Neural cell (in vitro differentiated cells): ENCODE results near the gene KRTAP1-4. TPM values are rescaled to one million over a fixed set of nuclear protein-coding genes. Genes with fewer than 3 reads are reported as not detected.

Experiments
- H2AFZ ChIP-seq: fragments of 200-600, 300-800 bp; sonication (generic), shearing (Covaris generic); 2 replicates; pipeline ENCODE4 v1.6.0; 2014; ENCODE audit warnings: low read depth, mild to moderate bottlenecking, antibody characterized with exemption, low read length, moderate library complexity
- H3F3A ChIP-seq: fragments of 200-600 bp; shearing (Covaris generic); 2 replicates; pipeline ENCODE4 v1.6.1; 2016; ENCODE audit warnings: mild to moderate bottlenecking, moderate library complexity, mixed read lengths, antibody characterized with exemption, low read length; ENCODE audit not compliant: insufficient read depth, poor library complexity, severe bottlenecking
- H3K27ac ChIP-seq: fragments of 200-600, 300-800 bp; sonication (generic), shearing (Covaris generic); 2 replicates; pipeline ENCODE4 v1.5.1; 2014; ENCODE audit warnings: mild to moderate bottlenecking, low read length, moderate library complexity
- H3K27me3 ChIP-seq: fragments of 300-800, 200-600 bp; sonication (generic), shearing (Covaris generic); 2 replicates; pipeline ENCODE4 v1.6.0; 2014; ENCODE audit warnings: mild to moderate bottlenecking, low read depth, low read length, moderate library complexity; ENCODE audit not compliant: insufficient read depth
- H3K36me3 ChIP-seq: fragments of 300-800, 200-600 bp; sonication (generic), shearing (Covaris generic); 2 replicates; pipeline ENCODE4 v1.5.1; 2014; ENCODE audit warnings: mild to moderate bottlenecking, antibody characterized with exemption, low read length, moderate library complexity; ENCODE audit not compliant: insufficient read depth
- H3K4me2 ChIP-seq: fragments of 300-800, 200-600 bp; sonication (generic), shearing (Covaris generic); 2 replicates; pipeline ENCODE4 v1.6.0; 2014; ENCODE audit warnings: mild to moderate bottlenecking, low read length
- H3K4me3 ChIP-seq: fragments of 300-800, 200-600 bp; sonication (generic), shearing (Covaris generic); 2 replicates; pipeline ENCODE4 v1.5.1; 2014; ENCODE audit warnings: mild to moderate bottlenecking, low read length, moderate library complexity
- H3K79me2 ChIP-seq: fragments of 200-600 bp; shearing (Covaris generic); replicated peaks from 2 replicates; pipeline ENCODE4 v1.6.0; 2014; ENCODE audit warnings: mild to moderate bottlenecking, low read length, moderate library complexity; ENCODE audit not compliant: insufficient read depth
- H3K9ac ChIP-seq: fragments of 300-800, 200-600 bp; sonication (generic), shearing (Covaris generic); 2 replicates; pipeline ENCODE4 v1.6.1; 2016; ENCODE audit warnings: mild to moderate bottlenecking, low read length, mixed read lengths
- H3K9me2 ChIP-seq: fragments of 200-600 bp; shearing (Covaris generic); 2 replicates; pipeline ENCODE4 v1.6.1; 2016; ENCODE audit warnings: mild to moderate bottlenecking, low read length, mixed read lengths; ENCODE audit not compliant: insufficient read depth
- H3K9me3 ChIP-seq: fragments of 200-600, 300-800 bp; sonication (generic), shearing (Covaris generic); 2 replicates; pipeline ENCODE4 v1.6.1; 2016; ENCODE audit warnings: mild to moderate bottlenecking, mixed run types, low read length, moderate library complexity, mixed read lengths
- H4K20me1 ChIP-seq: fragments of 200-600 bp; shearing (Covaris generic); 2 replicates; pipeline ENCODE4 v1.6.1; 2016; ENCODE audit warnings: mild to moderate bottlenecking, mixed run types; ENCODE audit not compliant: insufficient read depth
- CTCF ChIP-seq: fragments of 450-650 bp; IDR thresholded peaks from 2 replicates; pipeline ENCODE4 v1.5.1; 2014; ENCODE audit warnings: antibody characterized with exemption, mild to moderate bottlenecking, moderate library complexity; ENCODE audit not compliant: poor library complexity, severe bottlenecking
- EP300 ChIP-seq: fragments of 450-650 bp; conservative IDR thresholded peaks from 2 replicates; pipeline ENCODE4 v1.6.1; 2014; ENCODE audit warnings: antibody characterized with exemption, mild to moderate bottlenecking, moderate library complexity; ENCODE audit not compliant: poor library complexity, severe bottlenecking
- EZH2 ChIP-seq: fragments of 200-600, 300-800 bp; shearing (Covaris generic), sonication (generic); IDR thresholded peaks from 2 replicates; pipeline ENCODE4 v1.6.1; 2014; ENCODE audit warnings: antibody characterized with exemption, low read length, borderline replicate concordance, mild to moderate bottlenecking; ENCODE audit not compliant: insufficient read depth, poor library complexity, severe bottlenecking
- MXI1 ChIP-seq: fragments of 450-650 bp; conservative IDR thresholded peaks from 2 replicates; pipeline ENCODE4 v1.6.1; 2014; ENCODE audit warnings: antibody characterized with exemption, mild to moderate bottlenecking; ENCODE audit not compliant: poor library complexity, severe bottlenecking
- POLR2AphosphoS5 ChIP-seq: IDR thresholded peaks from 2 replicates; pipeline ENCODE4 v1.6.1; 2012
- RAD21 ChIP-seq: fragments of 450-650 bp; conservative IDR thresholded peaks from 2 replicates; pipeline ENCODE4 v1.6.1; 2014; ENCODE audit warnings: antibody characterized with exemption, mild to moderate bottlenecking, moderate library complexity
- REST ChIP-seq: IDR thresholded peaks from 2 replicates; pipeline ENCODE4 v1.6.1; 2012; ENCODE audit warnings: borderline replicate concordance
- SMC3 ChIP-seq: fragments of 450-650 bp; conservative IDR thresholded peaks from 2 replicates; pipeline ENCODE4 v1.6.1; 2014; ENCODE audit warnings: antibody characterized with exemption, mild to moderate bottlenecking, moderate library complexity; ENCODE audit not compliant: poor library complexity
- TAF1 ChIP-seq: IDR thresholded peaks from 2 replicates; pipeline ENCODE4 v1.6.1; 2012; ENCODE audit warnings: low read depth
- polyA plus RNA-seq: library from polyadenylated mRNA; depleted of rRNA; stranded (reverse); fragments of >200 nt; gene quantifications from 2 replicates; pipeline ENCODE4 v1.2.3, GENCODE V29; 2014

KRTAP1-4 gene
- polyA plus RNA-seq, 1 donor from 2014 or later, result not detected

DNA sequence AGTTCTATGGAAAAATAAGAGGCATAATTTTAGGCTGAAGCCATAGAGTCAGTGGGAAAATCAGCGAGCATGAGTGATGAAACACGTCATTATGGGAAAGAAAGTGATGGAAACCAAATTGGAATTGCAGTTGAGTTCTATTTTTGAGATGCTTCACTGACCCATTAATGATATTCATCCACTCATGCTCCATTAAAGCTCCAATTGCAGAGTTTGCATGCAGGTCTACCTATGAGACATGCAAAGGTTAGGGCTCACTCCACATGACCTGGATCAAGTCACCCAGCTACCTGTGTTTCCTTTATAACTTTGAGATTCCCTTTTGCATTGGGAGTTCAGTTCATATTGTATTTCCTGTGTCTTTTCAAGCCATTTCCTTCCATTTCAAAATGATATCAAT, 43.7 kb upstream of the KRTAP1-4 start:
- Histone ChIP-seq H4K20me1 (no peaks in the 10 kb centered on the region), H3K9me2 (no peaks in the 10 kb centered on the region), H3K27ac (peak overlapping the region; percentile 53), H3K79me2 (no peaks in the 10 kb centered on the region), H3F3A (no peaks in the 10 kb centered on the region), H3K4me3 (no peak overlapping the region), H3K27me3 (no peaks in the 10 kb centered on the region), H3K9ac (no peak overlapping the region), H2AFZ (no peak overlapping the region), H3K9me3 (no peaks in the 10 kb centered on the region), H3K4me2 (no peak overlapping the region), H3K36me3 (no peaks in the 10 kb centered on the region)
- TF ChIP-seq REST (no peak), CTCF (no peak), SMC3 (no peak), RAD21 (no peak), MXI1 (no peak), EP300 (no peak), POLR2AphosphoS5 (no peak), EZH2 (no peak), TAF1 (no peak)

DNA sequence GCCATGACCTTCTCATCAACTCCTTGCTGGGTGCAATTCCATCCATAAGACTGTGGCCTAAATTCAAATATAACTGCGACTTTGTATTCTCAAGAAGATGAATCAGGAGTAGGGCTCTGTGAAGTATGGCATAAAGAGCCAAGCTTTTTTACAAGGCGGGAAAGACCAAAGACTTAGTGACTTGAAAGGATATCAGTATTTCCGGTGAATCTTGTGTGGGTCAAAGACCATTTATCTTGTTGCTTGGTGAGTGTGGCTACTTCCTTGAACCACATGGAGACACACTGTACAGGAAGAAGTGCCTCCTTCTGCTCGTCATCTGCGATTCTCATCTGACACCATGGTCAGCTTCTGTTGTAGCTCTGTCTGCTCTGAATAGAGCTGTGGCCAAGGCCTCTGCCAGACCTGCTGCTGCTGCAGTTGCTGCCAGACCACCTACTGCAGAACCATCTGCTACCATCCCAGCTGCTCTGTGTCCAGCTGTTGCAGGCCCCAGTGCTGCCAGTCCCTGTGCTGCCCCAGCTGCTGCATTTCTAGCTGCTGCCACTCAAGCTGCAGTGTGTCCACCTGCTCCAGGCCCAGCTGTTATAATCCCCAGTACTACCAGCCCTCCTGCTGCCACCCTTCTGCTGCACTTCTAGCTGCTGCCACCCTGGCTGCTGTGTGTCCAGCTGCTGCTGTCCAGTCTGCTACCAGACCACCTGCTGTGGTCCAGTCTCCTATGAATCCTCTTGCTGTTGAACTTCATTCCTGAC, 41.8 kb upstream of the KRTAP1-4 start:
- TF ChIP-seq EZH2 (no peak), SMC3 (no peak)
- H3K4me2 ChIP-seq, result no peak overlapping the region
- no peaks in the 10 kb centered on the region for H3F3A ChIP-seq
- no peaks in the 10 kb centered on the region for H3K27me3 ChIP-seq
- H3K9me3 ChIP-seq, result no peaks in the 10 kb centered on the region
- no peaks in the 10 kb centered on the region for H4K20me1 ChIP-seq
- no peaks in the 10 kb centered on the region for H3K79me2 ChIP-seq
- H3K4me3 ChIP-seq, result no peak overlapping the region
- H3K27ac ChIP-seq, result no peak overlapping the region
- H3K36me3 ChIP-seq, result no peaks in the 10 kb centered on the region
- no peak overlapping the region for H3K9ac ChIP-seq
- no peaks in the 10 kb centered on the region for H3K9me2 ChIP-seq
- no peak overlapping the region for H2AFZ ChIP-seq
